Stimulated activated CD8-positive, alpha-beta memory T cell treated with anti-CD3 and anti-CD28 coated beads, Interleukin-7, amount 100 ng/mL, for 24 hours (primary cell): Measurements from ENCODE around the gene PPHLN1.
"Not testable (repeated sequence)": the region's sequence is repeated elsewhere in the genome, so short reads cannot be mapped to it uniquely, and the experiment has no call there.

Experiments
- DNase-seq: peaks from one replicate; pipeline ENCODE4 v3.0.0-alpha.2; 2020; ENCODE audit warnings: low read depth

Gene PPHLN1

DNA sequence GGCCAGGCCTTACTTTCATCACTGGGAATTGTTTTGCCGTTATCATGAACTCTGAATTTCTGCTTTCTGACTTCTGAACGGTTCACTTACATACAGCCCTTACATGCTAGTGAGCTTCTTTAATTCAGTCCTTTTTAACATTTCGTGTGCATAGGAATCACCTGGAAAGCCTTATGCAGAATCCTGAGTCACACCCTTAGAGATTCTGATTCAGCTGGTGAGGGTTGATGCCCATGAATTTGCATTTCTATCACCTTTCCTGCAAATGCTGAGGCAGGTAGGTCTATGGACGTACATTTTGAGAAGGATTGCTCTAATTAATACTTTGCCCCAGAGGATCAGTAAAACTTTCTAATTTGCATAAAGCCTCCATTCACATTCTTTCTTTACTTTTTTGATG is 44.0 kb downstream of the PPHLN1 start:
- no peak for DNase-seq

DNA sequence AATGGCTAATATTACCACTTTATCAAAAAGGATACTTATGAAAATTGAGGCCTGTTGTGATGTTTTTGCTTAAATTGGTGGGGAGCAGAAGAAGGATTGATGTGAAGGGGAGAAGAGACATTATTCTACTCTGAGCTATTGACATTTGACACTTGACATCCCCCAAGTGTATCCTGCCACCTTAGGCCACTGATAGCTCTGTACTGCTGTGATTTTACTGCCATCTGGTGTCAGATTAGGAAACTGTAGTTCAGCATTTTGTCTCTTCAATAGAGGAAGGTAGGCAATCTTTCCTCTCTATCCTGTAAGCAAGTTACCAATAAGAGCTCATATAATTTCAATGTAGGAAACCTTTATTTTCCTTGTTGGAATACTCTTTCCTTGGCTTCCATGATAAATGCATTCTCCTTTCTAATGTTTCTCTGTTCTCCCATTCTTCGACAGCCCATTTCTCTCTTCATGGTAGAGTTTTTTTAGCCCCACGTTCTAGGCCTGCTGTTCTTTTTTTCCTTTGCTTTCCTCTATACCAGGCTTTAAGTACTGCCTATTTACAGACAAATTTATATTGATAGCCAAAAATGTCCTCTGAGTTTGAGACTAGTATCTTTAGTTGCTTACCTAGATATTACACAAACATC is 46.3 kb downstream of the PPHLN1 start:
- DNase-seq: no peak

DNA sequence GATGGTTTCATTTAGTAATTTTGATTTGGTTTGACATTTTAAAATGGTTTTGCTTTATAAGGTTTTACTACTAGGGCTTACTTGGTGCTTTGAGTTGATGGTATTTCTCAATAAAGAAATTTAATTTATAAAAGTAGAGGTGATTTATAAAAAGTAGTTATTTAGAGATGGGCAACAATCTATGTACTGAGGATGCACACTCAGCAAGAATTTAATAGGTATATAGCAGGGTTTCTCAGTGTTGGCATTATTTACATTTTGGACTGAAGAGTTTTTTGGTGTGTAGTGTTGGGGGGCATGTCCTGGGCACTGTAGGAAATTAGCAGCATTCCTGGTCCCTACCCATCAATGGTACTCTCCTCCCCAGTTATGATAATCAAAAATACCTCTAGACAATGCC is 47.7 kb downstream of the PPHLN1 start:
- no peak for DNase-seq

DNA sequence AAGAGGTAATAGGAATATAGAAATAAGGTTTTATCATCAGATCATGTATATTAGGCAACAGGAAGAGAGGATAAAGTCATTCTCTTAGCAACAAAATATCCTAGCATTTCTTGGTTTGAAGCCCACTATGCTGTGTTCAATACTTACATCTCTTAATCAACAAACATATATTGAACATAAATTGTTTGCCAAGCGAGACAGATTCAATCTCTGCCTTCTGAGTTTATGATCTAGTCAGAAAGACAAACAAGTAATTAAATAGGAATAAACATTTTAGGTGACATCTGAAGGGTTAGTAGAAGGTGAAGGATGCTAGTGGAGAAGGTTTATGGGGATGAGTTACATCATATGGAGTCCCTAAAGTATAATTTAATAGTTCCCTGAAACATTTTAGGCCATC is 54.8 kb downstream of the PPHLN1 start:
- no peak for DNase-seq

DNA sequence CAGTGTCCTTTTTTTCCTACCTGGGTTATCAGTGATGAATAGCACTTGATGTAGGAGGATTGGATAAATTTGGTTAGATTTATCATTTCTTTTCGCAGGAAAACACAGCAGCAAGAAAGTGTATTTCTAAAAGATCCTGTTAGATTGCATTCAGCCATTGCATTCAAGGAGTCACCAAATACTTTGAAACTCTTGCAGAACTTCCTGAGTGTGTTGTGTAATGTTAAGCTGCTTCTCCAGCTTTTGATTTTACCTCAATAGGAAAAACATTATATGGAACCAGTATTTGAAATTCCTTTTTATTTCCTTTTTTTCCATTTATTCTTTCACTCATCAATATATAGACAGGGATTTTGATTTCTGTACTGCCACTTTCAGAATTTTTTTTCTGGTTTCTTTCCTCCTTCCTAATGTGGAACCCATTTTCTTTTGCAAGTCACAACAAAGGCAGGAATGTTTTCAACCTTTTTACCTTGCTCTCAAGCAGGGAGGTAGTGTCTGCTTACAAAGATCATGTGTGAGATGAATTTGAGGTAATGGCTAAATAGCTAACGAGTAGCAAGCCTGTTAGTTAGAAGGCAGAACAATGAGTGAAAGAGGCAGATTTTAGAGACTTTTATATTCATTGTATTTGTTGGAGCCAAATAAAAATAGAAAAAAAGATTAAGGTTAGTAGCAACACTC is 56.2 kb downstream of the PPHLN1 start:
- no peak for DNase-seq

DNA sequence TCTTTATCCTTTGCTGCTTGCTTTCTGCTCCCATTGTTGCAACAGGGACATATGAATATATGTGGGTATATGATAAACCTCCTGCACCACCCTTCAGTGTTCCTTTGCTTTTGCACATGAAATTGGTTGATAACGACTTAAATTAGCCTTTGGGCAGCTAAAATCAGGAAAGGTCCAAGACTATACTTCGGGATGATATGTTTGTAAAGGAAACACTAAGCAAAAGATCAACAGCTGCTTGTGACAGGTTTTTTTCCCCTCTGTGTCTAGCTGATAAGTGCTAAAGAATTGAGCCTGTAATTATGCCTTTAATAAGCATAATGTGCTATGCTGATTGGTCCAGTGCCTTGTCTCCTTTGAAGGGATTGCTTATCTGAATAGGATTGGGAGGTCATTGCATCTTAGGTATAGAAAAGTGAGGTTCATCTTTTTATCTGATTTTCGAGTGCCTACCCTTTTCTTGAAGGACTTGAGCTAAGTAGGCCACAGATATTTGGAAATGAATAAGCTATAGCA is 59.4 kb downstream of the PPHLN1 start:
- DNase-seq: no peak

DNA sequence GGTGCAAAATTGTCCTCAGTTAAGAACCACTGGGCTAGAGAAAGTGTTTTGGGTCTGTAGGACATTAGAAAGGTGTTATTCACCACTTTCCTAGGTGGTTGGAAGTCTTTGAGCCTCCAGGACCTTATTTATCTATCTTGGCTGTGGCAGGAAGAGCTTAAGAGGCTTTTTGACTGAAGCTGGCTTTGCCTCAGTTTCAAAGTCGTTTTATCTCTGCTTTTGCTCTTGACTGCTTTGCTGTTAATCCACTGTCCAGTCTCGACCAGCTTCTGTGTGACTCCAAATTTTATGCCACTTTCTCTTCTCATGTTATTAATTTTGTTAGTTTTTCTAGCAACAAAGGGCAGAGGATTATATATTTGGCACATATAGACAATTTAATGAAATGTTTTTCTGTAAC is 60.3 kb downstream of the PPHLN1 start:
- no peak for DNase-seq

DNA sequence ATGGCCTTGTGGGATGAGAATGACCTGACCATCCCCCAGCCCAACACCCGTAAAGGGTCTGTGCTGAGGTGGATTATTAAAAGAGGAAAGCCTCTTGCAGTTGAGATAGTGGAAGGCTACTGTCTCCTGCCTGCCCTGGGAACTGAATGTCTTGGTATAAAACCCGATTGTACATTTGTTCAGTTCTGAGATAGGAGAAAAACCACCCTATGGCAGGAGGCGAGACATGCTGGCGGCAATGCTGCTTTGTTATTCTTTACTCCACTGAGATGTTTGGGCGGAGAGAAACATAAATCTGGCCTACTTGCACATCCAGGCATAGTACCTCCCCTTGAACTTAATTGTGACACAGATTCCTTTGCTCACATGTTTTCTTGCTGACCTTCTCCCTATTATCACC is 62.1 kb downstream of the PPHLN1 start:
- DNase-seq: not testable (repeated sequence)

DNA sequence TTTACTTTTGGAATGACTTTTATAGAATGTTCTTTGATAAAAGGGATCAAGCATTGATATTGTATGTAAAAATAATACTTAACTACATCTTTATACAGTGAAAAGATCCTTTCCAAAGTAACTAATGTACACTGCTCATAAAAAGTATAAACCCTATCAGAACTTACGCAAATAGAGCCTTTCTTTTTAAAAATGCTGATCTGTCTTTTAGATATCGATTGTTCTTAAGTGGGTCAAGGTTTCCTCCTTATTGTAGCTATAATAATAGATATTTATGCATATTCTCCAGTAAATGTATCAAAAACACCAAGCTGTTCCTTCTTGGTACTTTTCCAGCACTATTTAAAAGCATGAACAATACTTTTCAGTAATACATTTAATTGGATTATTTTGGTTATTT is 68.5 kb downstream of the PPHLN1 start:
- no peak for DNase-seq

DNA sequence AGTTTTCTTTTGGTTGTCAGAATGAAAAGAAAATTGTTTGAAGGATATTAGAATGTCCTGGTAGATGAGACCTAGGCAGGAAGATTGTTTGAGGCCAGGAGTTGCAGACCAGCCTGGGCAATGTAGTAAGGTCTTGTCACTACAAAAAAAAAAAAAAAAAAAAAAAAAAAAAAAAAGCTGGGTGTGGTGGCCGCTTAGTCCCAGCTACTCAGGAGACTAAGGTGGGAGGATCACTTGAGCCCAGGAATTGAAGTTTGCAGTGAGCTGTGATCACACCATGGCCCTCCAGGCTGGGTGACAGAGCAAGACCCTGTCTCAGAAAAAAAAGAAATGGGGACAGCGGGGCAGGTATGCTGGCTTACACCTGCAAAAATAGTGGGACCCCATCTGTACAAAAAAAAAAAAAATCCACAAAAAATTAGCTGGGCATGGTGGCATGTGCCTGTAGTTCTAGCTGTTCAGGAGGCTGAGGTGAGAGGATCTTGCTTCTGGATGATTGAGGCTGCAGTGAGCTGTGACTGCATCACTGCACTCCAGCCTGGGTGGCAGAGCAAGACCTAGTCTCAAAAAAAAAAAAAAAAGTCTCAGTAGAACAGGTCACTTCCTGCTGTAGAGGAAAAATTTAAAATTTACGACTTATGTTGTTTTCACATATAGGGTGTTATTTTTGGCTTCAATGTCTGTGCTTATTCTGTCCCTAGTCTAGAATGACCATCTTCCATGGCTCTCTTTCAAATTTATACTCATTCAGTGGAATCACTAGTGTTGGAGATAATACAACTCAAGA is 70.7 kb downstream of the PPHLN1 start:
- DNase-seq: no peak

DNA sequence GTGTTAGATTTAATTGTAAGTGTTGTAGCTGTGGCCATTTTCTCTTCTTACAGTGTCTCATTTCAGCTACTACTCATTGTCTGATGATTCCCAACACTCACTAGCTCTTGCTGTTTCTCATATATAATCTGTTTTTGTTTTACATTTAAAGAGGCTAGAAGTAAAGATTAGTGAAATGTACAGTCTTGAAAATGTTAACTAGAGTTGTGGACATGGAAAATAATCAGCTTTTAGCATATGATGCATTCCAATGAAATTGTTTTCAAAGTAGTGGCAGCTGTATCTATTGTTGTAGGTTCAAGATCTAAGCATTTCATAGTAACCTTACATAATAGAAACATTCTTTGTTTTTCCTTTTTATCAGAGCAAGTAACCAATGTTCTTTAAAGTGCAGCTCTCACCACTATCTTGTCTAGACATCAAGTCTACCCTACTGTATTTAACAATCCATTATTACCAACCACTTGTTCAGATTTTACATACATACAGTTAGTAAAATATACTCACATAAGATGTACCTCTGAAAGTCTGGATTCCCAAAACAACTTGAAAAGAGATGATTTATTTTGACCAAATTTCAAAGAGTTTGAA is 76.9 kb downstream of the PPHLN1 start:
- DNase-seq: no peak

DNA sequence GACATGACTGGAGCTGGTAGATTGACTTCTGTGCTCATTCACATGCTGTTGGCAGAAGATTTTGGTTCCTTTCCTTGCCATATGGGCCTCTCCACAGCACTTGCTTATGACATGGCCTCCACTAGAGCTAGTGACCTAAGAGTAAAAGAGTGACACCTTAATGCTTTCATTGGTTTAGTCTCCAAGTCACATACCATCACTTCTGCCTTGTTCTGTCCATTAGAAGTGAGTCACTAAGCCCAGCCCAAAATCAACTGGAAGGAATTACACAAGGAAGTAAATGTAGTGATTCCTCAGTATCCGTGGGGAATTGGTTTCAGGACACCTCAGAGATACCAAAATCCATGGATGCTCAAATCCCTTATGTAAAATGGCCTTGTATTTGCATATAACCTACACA is 81.3 kb downstream of the PPHLN1 start:
- DNase-seq: no peak

DNA sequence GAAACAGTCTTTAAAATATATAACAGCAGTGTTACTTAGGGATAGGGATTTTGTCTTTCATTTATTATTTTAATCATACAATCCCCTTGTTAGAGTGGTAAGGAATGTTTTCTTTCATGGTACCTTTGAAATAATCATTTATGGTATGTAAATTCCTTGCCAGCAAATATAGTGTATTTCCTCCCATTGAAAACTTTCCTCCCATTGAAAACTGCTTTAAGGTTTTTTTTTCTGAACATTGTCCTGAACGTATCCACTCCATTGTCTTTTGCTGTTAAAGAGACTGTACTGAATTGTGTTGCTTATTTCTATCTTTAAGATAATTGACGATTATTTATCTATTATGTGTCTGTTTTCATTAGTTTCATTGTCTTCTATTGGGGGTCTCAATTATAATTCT is 83.5 kb downstream of the PPHLN1 start:
- DNase-seq: no peak

DNA sequence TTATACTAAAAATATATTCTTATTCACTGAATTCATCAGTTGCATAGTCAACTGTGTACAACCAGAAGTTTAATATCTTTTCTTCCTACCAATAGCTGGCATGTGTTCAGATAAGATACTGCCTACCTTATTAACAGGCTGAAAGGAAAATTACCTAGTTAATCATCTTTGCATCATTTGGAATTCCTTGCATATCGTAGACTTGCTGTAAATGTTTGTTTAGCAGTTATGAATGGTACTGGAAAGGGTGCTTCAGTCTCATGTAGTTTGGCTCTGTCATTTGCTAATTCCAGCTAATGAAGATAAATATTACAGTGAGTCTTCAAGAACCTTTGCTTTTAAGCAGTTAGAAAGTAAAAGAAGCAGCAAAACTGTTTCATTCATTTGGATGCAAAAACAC is 84.4 kb downstream of the PPHLN1 start:
- no peak for DNase-seq

DNA sequence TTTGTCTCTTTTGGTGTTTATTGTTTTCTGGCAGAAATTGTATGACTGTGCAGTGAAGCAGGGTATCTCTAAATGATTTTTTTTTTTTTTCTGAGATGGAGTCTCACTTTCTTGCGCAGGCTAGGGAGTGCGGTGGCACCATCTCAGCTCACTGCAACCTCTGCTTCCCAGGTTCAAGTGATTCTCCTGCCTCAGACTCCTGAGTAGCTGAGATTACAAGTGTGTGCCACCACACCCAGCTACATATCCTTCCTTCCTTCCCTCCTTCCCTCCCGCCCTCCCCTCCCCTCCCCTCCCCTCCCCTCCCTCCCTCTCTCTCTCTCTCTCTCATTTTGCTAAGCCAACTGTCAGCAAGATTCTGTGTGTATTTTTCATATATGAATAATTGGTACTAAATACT is 94.4 kb downstream of the PPHLN1 start:
- DNase-seq: no peak

DNA sequence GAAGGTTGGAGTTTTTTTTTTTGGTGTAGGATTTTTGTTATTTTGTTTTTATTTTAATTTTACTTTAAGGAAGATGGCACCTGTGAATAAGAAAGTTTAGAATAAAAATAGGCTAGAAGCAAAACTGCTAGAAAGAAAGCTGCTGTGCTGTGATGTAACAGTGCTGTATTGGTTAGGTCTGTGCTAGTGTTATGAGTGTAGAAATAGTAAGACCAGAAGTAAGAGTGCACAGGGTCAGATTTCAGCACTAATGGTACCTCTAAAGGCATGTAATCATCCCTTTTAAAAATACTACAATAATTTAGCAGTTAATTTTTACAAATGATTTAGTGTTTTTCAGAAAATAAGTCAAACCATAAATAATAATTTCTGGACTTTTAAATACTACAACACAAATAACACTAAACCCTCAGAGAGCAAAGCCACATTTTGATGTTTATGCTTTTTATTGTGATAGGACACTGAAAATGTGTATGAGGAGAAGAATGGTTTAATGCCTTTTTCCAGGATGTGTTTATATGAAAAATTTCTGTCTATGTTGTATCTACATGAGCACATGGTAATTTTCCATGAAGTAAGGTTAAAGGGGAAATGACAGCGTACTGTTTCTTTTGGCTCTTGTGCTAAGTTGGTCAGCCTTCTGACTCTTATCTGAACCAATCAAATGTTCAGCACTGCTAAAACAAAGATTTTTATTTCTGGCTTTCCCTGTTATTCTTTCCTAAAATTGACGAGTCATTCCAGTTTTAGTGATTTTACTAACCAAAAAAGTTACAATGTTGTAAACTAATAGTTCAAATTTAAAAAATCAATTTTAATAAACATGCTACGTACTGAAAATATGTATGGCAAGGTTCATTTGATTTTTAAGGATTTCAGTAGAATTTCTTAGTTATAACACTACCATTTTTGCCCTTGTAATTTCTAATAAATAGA is 96.1 kb downstream of the PPHLN1 start:
- DNase-seq: no peak

DNA sequence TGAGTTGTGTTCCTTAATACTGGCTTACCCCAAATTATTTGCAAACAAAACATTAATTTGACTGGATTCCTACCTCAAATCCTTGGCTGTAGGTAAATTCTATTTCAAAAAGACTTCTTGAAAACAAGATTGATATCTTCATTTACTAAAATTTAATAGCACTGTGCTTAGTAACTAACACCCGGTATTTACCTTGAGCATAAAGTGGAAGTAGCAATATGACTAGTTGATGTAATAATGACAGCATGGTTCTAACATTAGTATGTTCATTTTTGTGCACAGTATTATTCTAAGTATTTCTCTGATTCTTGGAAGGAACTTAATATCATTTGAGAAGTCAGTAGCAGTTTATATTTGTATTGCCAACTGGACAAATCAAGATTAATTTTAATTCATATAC is 96.8 kb downstream of the PPHLN1 start:
- no peak for DNase-seq

DNA sequence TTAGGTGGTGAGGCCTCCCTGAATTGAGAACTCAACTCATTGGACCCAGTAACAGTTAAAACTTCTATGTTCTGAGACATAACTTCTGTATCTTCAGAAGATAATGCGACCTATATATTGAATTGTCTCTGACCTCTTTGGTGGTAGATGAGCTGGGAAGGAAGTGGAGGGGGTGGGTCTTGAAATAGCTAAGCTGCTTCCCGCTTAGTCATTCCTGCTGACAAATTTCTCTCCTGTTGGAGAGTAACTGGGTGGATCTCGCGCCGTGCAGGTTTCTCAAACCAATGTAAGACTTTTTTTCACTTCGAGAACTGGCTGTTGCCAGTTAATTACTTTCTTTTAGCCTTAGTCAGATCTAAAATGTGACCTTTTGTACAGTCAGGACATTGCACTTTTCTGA is 100.8 kb downstream of the PPHLN1 start:
- DNase-seq: no peak

DNA sequence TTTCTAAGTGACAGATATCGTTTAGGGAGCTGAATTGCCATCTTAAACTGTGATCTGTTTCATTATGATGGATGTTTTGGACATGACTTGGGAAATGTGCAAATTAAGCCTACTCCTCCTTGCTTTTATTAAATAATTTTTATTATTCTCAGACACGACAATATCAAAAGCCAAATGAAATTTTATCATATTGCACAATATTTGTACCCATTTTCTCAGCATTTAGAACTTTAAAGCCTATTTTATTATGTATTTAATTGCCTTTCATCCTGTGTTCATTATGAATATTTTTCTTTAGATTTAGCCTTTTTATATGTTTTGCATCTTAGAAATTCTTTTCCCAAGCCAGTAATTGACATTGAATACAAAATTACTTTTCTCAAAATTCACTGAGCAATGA is 102.9 kb downstream of the PPHLN1 start:
- no peak for DNase-seq

DNA sequence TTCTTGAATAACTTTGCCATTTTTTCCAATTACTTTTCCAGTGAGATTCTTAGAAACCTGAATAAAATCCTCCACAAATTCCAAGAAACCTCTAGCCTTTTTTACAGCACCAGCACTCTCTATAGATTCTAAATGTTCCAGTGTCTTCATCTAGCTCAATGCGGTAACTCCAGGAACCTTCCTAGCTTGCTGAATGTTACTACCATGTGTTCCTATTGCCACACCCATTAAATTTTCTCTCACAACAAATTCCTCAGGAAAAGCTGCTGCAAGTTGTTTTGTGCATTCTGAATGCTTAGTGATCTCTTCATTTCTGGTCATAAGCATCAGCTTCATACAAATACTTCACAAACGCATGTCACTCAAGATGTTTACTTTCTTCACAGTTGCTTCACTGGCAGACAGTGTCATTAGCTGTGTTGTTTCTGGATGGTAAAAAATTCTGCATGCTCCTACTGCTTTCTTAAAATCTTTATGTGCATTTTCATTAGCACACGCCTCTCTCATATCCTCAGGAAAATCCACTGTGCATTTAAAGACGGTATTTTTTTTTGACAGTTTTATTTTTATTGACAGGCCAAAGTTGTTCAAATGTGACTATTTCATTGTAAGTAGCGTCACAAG is 106.7 kb downstream of the PPHLN1 start:
- no peak for DNase-seq

DNA sequence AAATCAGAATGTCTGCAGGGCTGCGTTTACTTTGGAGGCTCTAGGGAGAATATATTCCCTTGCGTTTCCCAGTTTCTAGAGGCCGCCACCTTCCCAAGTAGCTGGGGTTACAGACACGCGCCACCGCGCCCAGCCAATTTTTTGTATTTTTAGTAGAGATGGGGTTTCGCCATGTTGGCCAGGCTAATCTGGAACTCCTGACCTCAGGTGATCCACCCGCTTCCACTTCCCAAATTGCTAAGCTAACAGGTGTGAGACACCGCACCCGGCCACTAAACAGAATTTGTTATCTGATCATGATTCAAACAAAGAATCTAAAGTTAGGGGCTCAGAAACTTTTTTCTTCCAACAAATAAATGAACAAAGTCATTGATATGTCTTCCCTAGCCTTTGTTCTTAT is 114.6 kb downstream of the PPHLN1 start:
- no peak for DNase-seq
